ENCODE results near the gene CPS1. TPM values are rescaled to one million over a fixed set of nuclear protein-coding genes. Genes with fewer than 3 reads are reported as not detected.

Gene CPS1
- total RNA-seq, 4 donors from 2014 or later, result 1.5 to 2.4 (median 1.8) TPM

Other genes with a start within 250 kb of the CPS1 start
- not detected for gene MYL1, start 241.4 kb upstream of the CPS1 start, total RNA-seq
- 10 to 100 TPM; 33.0 to 44.4 (median 34.8) TPM for gene LANCL1, start 79.8 kb upstream of the CPS1 start, total RNA-seq

Data from gastroesophageal sphincter (tissue), 4 donors.